Ascending aorta (tissue), 2 donors: Measurements from ENCODE around the gene RALGPS1. TPM values are rescaled to one million over a fixed set of nuclear protein-coding genes. Genes with fewer than 3 reads are reported as not detected.
A peak's percentile ranks its signal among the peaks of the same experiment; 100 is the strongest.

Experiments
- DNase-seq, 2 donors: peaks; one replicate each; pipeline ENCODE4 v3.0.0-alpha.2; 2019; ENCODE audit warnings: low spot score in 2 of 2
- H3K27ac ChIP-seq, 2 donors: fragments of 200-600 bp; sonication (generic); one replicate each; pipeline ENCODE4 v1.5.1; 2016 to 2017; ENCODE audit warnings: mild to moderate bottlenecking in 1 of 2
- H3K27me3 ChIP-seq: fragments of 200-600 bp; sonication (generic); one replicate; pipeline ENCODE4 v1.5.1; 2017
- H3K36me3 ChIP-seq, 2 donors: fragments of 200-600 bp; sonication (generic); one replicate each; pipeline ENCODE4 v1.5.1; 2016
- H3K4me1 ChIP-seq, 2 donors: fragments of 200-600 bp; sonication (generic); one replicate each; pipeline ENCODE4 v1.5.1; 2016 to 2017; ENCODE audit warnings: mild to moderate bottlenecking in 1 of 2
- H3K4me3 ChIP-seq, 2 donors: fragments of 200-600 bp; sonication (generic); one replicate each; pipeline ENCODE4 v1.5.1; 2016 to 2017; ENCODE audit warnings: mild to moderate bottlenecking in 1 of 2
- H3K9me3 ChIP-seq, 2 donors: fragments of 200-600 bp; sonication (generic); one replicate each; pipeline ENCODE4 v1.5.1; 2016
- CTCF ChIP-seq, 3 experiments: fragments of 200-600 bp in 2 of 3; fragments of 450-650 bp in 1 of 3; sonication (generic) in 2 of 3; IDR thresholded peaks; one replicate each; pipeline ENCODE4 v1.5.1; 2016 to 2019; ENCODE audit warnings: antibody characterized with exemption in 3 of 3, mild to moderate bottlenecking in 1 of 3, moderate library complexity in 1 of 3
- intact Hi-C: fragments of 100-400 bp; cut with DNase I; formaldehyde crosslinking; loops from one replicate; pipeline ENCODE4 v1.15.1; 2023
- total RNA-seq: library from RNA; depleted of rRNA; stranded (reverse); fragments of >200 nt; gene quantifications from one replicate; pipeline ENCODE4 v1.1.0, GENCODE V29; 2016

Gene RALGPS1
- total RNA-seq, 1 donor from 2014 or later = 9.8 TPM

GRCh38 chr9:127172066-127172707 lies 257.6 kb downstream of the RALGPS1 start:
- TF ChIP-seq CTCF (IDR thresholded peaks at IDR 0.05) = no peak
- H3K9me3 ChIP-seq = no peaks in the 10 kb centered on the region
- no peaks in the 10 kb centered on the region for H3K4me1 ChIP-seq
- intact Hi-C loops = no loop called here
- no peaks in the 10 kb centered on the region for H3K36me3 ChIP-seq
- no peak for DNase-seq
- no peak overlapping the region for H3K27ac ChIP-seq
- no peak overlapping the region for H3K4me3 ChIP-seq
- H3K27me3 ChIP-seq = no peaks in the 10 kb centered on the region

GRCh38 chr9:127173063-127173462 lies 258.5 kb downstream of the RALGPS1 start:
- Histone ChIP-seq H3K4me3 (no peak overlapping the region), H3K4me1 (no peaks in the 10 kb centered on the region), H3K36me3 (no peaks in the 10 kb centered on the region), H3K27ac (no peak overlapping the region), H3K9me3 (no peaks in the 10 kb centered on the region), H3K27me3 (no peaks in the 10 kb centered on the region)
- no peak for TF ChIP-seq CTCF (IDR thresholded peaks at IDR 0.05)
- peak in 1 of 2 donors; percentile 25 for DNase-seq
- intact Hi-C loops = no loop called here

- Histone ChIP-seq H3K27ac (no peak overlapping the region), H3K4me1 (peaks cover 3 to 10% of the 10 kb centered on the region in 2 donors)
- peak in 1 of 2 donors; percentile 48 for DNase-seq
Measured at GRCh38 chr9:127174386-127175318, 260.1 kb downstream of the RALGPS1 start.

GRCh38 chr9:127175319-127175715 lies 260.7 kb downstream of the RALGPS1 start:
- no peak for TF ChIP-seq CTCF (IDR thresholded peaks at IDR 0.05)
- H3K27ac ChIP-seq = no peak overlapping the region
- DNase-seq = no peak
- no peaks in the 10 kb centered on the region for H3K36me3 ChIP-seq
- H3K4me1 ChIP-seq = peaks cover 7 to 17% of the 10 kb centered on the region in 2 donors
- H3K27me3 ChIP-seq = no peaks in the 10 kb centered on the region
- intact Hi-C loops = no loop called here
- H3K9me3 ChIP-seq = no peaks in the 10 kb centered on the region
- no peak overlapping the region for H3K4me3 ChIP-seq

More at GRCh38 chr9:127174386-127175318, 260.1 kb downstream of the RALGPS1 start:
- no peak for TF ChIP-seq CTCF (IDR thresholded peaks at IDR 0.05)
- no peak overlapping the region for H3K4me3 ChIP-seq
- H3K36me3 ChIP-seq = no peaks in the 10 kb centered on the region
- intact Hi-C loops = no loop called here
- no peaks in the 10 kb centered on the region for H3K27me3 ChIP-seq
- H3K9me3 ChIP-seq = no peaks in the 10 kb centered on the region

- H3K36me3 ChIP-seq = no peaks in the 10 kb centered on the region
- H3K27me3 ChIP-seq = no peaks in the 10 kb centered on the region
- intact Hi-C loops = no loop called here
- no peak overlapping the region for H3K27ac ChIP-seq
- H3K4me1 ChIP-seq = peaks cover 7 to 18% of the 10 kb centered on the region in 2 donors
- no peaks in the 10 kb centered on the region for H3K9me3 ChIP-seq
- peak in 1 of 2 donors; percentile 60 for DNase-seq
- no peak overlapping the region for H3K4me3 ChIP-seq
- no peak for TF ChIP-seq CTCF (IDR thresholded peaks at IDR 0.05)
Measured at GRCh38 chr9:127175764-127176163, 261.2 kb downstream of the RALGPS1 start.
